SU-DHL-6 (cell line): Measurements from ENCODE around the gene JAK1.

ENCODE experiments used
- H2AFZ ChIP-seq: fragments of 200-600 bp; sonication (generic); 2 replicates; pipeline ENCODE4 v1.6.1; 2014; ENCODE audit warnings: low read depth, mild to moderate bottlenecking, moderate library complexity, mixed read lengths, antibody characterized with exemption, low read length; ENCODE audit not compliant: severe bottlenecking
- H3F3A ChIP-seq: fragments of 200-600 bp; shearing (Covaris generic); 2 replicates; pipeline ENCODE4 v1.6.0; 2016; ENCODE audit warnings: antibody characterized with exemption, mild to moderate bottlenecking; ENCODE audit not compliant: insufficient read depth
- H3K27ac ChIP-seq: fragments of 200-600 bp; sonication (generic); 2 replicates; pipeline ENCODE4 v1.5.1; 2016; ENCODE audit warnings: low read depth, mild to moderate bottlenecking, low read length, moderate library complexity, mixed read lengths
- H3K27me3 ChIP-seq: fragments of 200-600 bp; sonication (generic), shearing (Covaris generic); 2 replicates; pipeline ENCODE4 v1.6.0; 2014; ENCODE audit warnings: mild to moderate bottlenecking, low read length
- H3K36me3 ChIP-seq: fragments of 200-600 bp; sonication (generic); 2 replicates; pipeline ENCODE4 v1.6.1; 2014; ENCODE audit warnings: mild to moderate bottlenecking, low read length, mixed read lengths
- H3K4me2 ChIP-seq: fragments of 300-600, 200-600 bp; shearing (Covaris generic), sonication (generic); 2 replicates; pipeline ENCODE4 v1.6.0; 2014; ENCODE audit warnings: low read length, low read depth, mild to moderate bottlenecking; ENCODE audit not compliant: poor library complexity, severe bottlenecking
- H3K4me3 ChIP-seq: fragments of 200-600 bp; sonication (generic); 2 replicates; pipeline ENCODE4 v1.5.1; 2014; ENCODE audit warnings: antibody characterized with exemption, low read length, mild to moderate bottlenecking, mixed read lengths; ENCODE audit not compliant: insufficient read depth, poor library complexity, severe bottlenecking
- H3K79me2 ChIP-seq: fragments of 200-600 bp; sonication (generic); 2 replicates; pipeline ENCODE4 v1.6.1; 2014; ENCODE audit warnings: mild to moderate bottlenecking, low read length, moderate library complexity; ENCODE audit not compliant: insufficient read depth
- H3K9ac ChIP-seq: fragments of 200-600 bp; sonication (generic); 2 replicates; pipeline ENCODE4 v1.7.0; 2014; ENCODE audit warnings: mild to moderate bottlenecking, low read length
- H3K9me2 ChIP-seq: fragments of 200-600 bp; sonication (generic); replicated peaks from 2 replicates; pipeline ENCODE4 v1.6.1; 2014; ENCODE audit warnings: low read length; ENCODE audit not compliant: insufficient read depth
- H3K9me3 ChIP-seq: fragments of 200-600 bp; sonication (generic); 2 replicates; pipeline ENCODE4 v1.6.1; 2014; ENCODE audit warnings: low read length, mixed read lengths; ENCODE audit not compliant: insufficient read depth
- H4K20me1 ChIP-seq: fragments of 200-600 bp; sonication (generic); 2 replicates; pipeline ENCODE4 v1.6.1; 2014; ENCODE audit warnings: low read depth, mild to moderate bottlenecking, antibody characterized with exemption, low read length, moderate library complexity, mixed read lengths
- CTCF ChIP-seq: fragments of 200-600 bp; sonication (generic); IDR thresholded peaks from one replicate; pipeline ENCODE4 v1.5.1; 2017; ENCODE audit warnings: antibody characterized with exemption, mild to moderate bottlenecking, low read length, moderate library complexity; ENCODE audit not compliant: insufficient read depth, poor library complexity, severe bottlenecking
- EZH2phosphoT487 ChIP-seq: fragments of 200-600 bp; sonication (generic), shearing (Covaris generic); conservative IDR thresholded peaks from 2 replicates; pipeline ENCODE4 v1.6.1; 2018; ENCODE audit warnings: mild to moderate bottlenecking, antibody characterized with exemption, low read length, moderate library complexity, mixed read lengths

The JAK1 gene

GRCh38 chr1:64974288-64974825 lies 8.0 kb upstream of the JAK1 start:
- Histone ChIP-seq H3K4me2 (no peak overlapping the region), H3K9me3 (no peaks in the 10 kb centered on the region), H2AFZ (no peak overlapping the region), H3K4me3 (no peak overlapping the region), H3K36me3 (no peaks in the 10 kb centered on the region), H3K79me2 (no peaks in the 10 kb centered on the region), H3K9ac (no peak overlapping the region), H3F3A (no peaks in the 10 kb centered on the region), H3K27ac (no peak overlapping the region), H4K20me1 (no peaks in the 10 kb centered on the region), H3K9me2 (no peaks in the 10 kb centered on the region), H3K27me3 (no peaks in the 10 kb centered on the region)
- no peak for TF ChIP-seq CTCF
- no peak for TF ChIP-seq EZH2phosphoT487

- Histone ChIP-seq H3K36me3 (no peaks in the 10 kb centered on the region), H4K20me1 (no peaks in the 10 kb centered on the region), H3K4me2 (no peak overlapping the region), H3K9ac (no peak overlapping the region), H3F3A (no peaks in the 10 kb centered on the region), H3K9me3 (no peaks in the 10 kb centered on the region), H3K27me3 (no peaks in the 10 kb centered on the region), H2AFZ (no peak overlapping the region), H3K79me2 (no peaks in the 10 kb centered on the region), H3K4me3 (no peak overlapping the region), H3K9me2 (no peaks in the 10 kb centered on the region), H3K27ac (no peak overlapping the region)
- TF ChIP-seq CTCF (no peak), EZH2phosphoT487 (no peak)
Measured at GRCh38 chr1:64973061-64973647, 6.8 kb upstream of the JAK1 start.

- no peaks in the 10 kb centered on the region for H3K9me3 ChIP-seq
- H3K27ac ChIP-seq, result no peak overlapping the region
- TF ChIP-seq CTCF, result no peak
- TF ChIP-seq EZH2phosphoT487, result no peak
- no peak overlapping the region for H2AFZ ChIP-seq
- H3K9ac ChIP-seq, result no peak overlapping the region
- H3K4me3 ChIP-seq, result no peak overlapping the region
- H3K79me2 ChIP-seq, result peaks cover 13% of the 10 kb centered on the region; the same call in 1 of the 2 replicates
- H3K27me3 ChIP-seq, result no peaks in the 10 kb centered on the region
- H3F3A ChIP-seq, result no peaks in the 10 kb centered on the region
- no peaks in the 10 kb centered on the region for H3K9me2 ChIP-seq
- H4K20me1 ChIP-seq, result peaks cover 9% of the 10 kb centered on the region
- H3K36me3 ChIP-seq, result no peaks in the 10 kb centered on the region
- no peak overlapping the region for H3K4me2 ChIP-seq
Measured at GRCh38 chr1:64969305-64970046, 3.1 kb upstream of the JAK1 start.
